ENCODE measurements around the gene NOTUM.

The NOTUM gene

DNA sequence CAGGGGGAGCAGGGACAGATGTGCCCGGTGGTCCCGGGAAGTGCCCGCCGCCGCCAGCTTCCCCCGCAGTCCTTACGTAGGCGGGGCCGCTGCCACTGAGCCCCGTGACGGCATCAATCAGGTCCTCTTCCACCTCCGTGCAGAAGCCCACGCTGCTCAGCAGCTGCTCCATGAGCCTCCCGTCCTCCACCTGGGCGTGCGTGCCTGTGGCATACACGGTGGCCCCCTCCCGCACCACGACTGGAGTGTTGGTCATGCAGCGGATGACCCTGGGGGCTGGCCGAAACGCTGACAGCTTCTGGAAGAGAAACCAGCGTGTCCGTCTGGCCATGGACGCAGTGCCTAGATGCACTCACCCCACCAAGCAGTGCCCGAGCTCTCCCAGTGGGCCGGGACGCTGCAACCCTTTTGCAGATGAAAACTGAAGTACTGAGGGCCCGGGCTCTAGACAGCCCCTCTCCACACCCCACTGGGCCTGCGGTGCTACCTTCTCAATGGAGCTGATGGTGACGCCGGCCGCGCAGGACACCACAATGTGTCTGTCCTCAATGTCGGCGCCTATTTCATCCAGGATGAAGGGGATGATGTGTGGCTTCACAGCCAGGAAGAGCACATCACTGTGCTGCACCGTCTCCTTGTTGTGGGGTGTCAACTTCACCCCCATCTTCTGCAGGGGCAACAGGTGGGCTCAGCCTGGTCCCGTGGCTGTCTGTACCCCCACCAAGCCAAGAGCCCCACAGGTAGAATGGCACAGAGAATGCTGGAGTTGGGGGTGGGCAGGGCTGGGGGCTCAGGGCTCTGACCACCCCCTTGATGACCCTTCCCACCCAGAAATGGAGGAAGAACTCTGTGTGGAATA lies 25.9 kb downstream of the NOTUM start:
- no peak for DNase-seq

DNA sequence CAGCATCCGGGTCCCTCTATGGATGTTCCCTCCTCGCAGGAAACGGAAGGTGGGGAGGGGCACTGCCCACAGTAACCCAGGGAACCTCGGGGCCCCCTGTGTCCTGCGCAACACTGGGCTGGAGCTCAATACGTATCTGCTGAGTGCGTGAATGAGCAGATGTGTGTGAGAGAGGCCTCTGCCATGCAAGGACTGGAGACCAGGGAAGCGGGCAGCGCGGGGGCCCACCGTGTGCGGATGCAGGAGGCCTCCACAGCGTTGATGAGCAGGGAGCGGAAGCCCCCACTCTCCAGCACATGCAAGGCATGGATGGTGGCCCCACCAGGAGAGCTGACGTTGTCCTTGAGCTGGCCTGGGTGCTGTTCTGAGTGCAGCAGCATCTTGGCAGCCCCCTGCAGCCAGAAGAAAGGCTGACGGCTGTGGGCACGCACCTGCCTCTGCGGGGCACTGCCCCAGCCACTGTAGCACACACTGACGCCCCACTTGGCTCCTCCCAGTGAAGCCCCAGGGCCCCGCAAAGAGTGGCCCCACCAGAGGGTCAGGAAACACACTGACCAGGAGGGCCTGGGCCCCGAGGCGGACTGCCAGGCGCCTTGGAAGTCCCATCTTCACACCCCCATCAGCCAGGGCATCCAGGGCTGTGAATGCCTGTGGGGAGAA lies 26.8 kb downstream of the NOTUM start:
- DNase-seq = no peak

DNA sequence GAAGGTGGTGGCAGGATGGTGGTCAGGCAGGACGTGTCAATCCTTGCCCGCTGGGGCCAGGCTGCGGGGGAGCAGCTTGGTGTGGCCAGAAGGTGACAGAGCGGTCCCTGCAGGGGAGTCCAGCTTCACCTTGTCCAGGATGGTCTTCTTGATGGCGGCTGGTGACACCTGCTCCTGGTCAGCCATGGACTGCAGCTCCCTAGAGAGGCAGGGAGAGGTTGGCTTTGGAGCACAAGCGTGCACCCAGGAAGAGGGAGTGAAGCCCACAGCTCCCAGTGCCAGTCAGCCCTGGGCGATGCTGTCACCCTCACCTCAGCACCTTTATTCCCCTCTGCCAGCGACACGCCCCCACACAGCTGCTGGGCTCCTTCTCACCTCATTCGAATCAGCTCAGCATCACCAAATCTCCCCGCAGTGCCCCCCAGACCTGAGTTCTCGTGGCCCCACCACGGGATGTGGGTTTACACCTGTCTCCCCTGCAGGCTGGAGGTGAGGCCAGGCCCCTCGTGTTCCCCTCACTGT lies 27.7 kb downstream of the NOTUM start:
- DNase-seq = no peak

DNA sequence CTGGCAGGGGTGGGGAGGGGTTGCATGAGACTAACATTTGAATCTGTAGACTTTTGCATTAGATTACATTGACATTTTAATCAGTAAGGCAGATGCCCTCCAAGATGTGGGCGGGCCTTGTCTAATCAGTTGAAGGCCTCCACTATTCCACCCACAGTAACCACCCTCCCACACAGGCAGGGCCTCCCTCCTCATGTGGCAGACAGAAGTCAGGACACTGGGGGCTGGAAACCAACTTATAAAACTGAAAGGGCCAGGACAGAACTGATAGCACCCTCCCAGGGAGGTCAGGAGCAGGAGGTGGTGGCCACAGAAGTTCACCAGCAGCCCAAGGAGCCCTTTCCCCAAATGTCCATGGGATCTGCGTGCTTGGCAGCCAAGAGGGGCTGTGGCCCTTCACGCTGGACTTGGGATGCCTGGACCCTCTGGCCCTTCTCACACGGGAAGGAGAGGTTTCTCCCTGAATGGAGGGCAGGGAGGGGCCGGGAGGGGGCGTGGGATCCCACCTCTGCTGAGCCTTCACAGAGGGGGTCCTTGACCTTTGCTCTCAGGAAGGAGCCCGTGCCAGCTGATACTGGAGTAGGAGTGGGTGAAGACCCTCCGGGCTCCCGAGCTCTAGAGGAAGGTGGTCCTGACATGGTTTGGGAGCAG lies 28.5 kb downstream of the NOTUM start:
- DNase-seq = no peak

DNA sequence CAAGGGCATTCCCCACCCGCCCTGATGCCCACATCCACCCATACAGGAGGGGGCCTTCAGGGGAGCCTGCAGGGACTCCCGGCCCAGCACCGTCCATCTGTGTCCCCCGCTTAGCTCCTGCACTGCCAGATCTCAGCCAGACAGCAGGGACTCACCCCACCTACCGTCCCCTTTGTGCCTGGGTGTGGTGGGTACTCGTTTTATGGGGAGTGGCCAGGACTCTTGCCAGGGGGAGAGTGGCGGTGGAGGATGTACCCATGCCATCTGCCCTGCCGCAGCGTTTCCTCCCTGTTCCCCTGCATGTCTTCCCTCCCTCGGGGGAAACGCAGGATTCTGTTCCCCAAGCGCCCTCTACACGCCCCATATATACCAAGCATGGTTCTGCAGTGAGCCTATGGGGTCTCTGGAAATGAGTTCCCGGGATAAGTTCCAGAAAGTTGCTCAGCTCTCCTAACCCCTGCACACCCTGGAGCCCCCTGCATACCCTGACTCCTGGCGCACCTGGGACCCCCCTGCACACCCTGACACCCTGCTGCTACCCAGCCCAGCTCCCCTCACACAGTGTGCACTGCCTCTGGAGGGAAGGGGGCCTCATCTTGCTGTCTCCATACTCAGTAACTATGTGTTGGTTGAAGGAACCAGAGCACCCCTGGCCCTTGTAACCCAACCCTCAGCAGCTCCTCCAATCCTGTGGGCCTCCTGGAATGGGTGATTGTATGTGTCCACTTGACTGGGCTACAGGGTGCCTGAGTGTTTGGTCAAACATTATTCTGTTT lies 29.2 kb downstream of the NOTUM start:
- peak; percentile 33 for DNase-seq

DNA sequence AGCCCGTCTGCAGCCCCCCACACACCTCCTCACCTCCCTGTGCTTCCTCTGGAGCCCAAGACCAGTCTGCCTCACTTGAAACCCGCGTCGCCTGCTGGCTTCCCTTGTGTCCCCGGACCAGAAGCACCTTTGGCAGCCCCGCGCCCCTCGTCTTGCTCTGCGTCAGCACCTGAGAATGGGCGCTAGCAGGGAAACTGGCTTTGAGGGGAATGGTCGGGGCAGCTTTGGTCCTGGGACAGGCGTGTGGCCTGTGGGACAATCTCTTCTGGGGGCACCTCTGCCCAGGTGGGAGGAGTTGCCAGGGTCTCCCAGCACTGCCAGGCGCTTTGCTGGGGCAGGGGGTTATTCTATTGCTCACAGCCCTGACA lies 29.8 kb downstream of the NOTUM start:
- no peak for DNase-seq

DNA sequence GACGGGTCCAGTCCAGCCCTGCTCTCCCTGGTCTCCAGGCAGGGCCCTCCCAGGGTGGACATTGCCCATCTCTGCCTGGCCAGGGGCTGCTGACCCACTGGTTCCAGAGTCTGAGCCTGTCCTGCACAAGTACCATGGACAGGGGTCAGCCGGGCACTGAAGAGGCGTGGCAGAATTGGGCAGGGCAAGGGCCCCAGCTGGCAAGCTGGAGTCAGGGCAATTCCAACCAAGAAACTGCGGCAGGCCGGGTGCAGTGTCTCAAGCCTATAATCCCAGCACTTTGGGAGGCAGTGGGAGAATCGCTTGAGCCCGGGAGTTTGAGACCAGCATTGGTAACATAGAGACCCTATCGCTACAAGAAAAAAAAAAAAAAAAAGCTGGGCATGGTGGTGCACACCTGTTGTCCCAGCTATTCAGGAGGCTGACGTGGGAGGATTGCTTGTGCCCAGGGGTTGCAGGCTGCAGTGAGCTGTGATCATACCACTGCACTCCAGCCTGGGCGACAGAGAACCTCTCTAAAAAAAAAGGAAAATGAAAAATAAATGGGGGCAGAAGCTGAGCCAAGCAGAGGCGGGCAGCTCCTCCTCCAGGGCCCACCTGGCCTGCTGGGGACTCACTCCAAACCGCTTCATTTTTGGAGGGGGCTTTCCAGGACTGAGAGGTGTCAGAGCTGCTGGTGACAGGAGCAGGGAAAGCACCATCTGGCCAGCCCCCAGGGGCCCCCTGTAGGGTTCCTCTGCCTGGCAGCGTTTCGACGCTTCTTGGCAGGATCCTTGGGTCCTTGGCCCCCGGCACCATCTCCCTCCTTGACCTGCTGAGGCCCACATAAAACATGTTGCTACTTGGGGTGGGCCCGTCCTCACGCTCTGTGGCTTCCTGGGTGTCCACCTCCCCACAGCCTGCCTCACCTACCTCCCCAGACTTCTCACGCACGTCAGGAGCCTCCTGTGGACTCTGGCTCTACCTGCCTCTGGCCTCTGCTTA lies 30.6 kb downstream of the NOTUM start:
- peak; percentile 56 for DNase-seq

DNA sequence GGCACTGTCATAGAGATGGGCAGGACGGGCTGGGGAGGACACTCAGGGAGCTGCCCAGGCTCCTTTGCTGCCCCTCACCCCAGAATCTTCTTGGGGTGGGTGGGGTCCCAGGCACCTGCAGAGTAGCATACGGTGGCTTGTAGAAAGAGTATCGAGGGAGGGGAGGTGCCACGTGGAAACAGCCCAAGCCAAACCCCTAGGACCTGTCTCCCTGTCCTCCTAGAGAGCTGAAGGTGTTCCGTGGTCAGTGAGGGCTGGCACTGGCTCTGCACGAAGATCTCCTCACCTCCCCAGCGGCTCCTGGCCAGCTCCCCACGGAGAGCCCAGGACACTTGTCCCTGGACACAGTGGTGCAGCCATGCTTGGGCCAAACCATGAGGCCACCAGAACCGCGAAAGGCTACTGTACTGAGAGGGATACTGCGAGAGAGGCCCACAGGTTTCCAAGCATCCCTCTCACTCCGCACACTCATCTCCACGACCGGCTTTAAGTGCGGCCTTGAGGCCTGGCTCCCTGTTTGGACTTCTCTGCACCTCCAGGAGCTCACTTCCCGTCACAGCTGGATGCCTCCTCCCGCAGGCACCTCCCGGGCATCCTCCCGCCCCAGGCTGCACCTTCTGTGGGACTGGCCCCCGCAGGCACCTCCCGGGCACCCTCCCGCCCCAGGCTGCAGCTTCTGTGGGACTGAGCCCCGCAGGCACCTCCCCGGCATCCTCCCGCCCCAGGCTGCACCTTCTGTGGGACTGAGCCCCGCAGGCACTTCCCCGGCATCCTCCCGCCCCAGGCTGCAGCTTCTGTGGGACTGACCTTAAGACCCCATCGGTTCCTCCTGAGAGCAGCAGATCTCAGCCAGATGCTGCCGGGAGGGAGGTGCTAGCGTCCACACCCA lies 31.5 kb downstream of the NOTUM start:
- no peak for DNase-seq

DNA sequence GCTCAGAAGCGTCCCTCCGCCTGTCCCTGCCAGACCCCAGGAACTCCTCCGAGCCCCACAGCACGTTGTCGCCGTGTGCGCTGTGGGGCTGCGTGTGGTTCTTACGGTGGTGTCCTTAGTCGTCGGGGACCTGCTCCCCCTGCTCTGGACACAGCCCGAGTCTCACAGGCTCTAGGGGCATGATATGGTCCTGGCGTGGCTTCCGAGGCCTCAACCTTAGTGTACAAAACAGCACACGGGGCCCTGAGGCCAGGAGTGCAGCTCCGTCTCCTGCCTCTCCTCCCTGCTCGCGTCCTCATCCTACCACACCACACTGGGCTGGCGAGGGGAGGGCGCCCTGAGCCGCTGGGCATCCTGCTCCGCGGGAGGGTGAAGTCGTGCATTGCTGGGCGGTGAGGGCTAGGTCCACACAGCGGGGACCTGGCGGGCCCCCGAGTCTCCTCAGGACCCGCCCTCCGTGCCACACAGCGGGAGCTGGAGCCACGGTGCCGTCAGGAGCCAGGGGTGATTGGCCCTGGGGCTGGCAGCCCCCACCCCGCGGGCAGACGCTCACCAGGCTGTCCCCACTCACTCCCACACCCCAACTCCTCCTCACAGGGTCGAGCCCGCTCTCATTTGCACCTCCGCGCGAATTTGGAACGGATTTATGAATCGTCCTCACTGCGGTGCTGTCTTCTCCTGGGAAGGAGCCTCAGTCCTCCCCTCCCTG lies 32.3 kb downstream of the NOTUM start:
- no peak for DNase-seq

DNA sequence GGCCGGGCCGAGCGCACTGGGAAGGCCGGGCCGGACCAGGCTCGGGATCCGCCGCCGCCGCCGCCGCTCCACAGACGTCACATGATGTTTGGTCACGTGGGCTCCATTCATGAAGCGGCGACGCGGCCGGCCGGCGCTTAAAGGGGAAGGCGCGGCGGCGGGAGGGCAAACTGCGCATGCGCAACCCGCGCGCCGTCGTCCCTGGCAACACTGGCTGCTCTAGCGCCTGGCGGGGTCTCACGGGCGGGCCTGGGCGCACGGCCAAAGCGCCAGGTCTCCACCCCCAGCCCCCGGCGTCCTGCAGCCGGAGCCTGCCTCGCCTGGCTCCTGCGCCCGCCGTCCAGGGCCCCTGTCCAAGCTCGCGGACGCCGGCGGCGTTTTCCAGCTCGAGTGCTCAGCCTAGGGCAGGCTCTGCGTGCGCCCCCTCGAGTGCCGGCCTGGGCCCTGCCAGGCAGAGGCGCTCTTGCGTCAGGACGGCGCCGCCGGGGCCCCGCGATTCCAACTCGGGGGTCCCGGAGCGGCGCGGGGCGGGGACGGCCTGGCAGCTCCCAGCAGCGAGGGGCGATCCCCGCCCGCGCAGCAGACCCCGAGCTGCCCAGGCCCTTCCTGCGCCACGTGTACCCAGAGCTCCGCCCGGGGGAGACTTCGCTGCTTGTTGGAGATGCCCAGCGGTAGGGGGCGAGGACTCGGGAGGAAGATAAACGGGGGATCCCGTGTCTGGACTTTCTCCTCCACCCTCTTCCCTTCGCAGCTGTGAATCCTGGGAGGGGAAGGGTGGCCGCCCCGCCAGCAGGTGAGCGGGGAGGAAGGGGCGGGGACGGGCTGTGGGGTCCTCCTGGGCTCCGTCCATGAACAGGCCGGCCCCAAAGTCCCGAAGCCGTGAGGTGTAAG lies 33.1 kb downstream of the NOTUM start, which contains the start of gene MAFG:
Gene MAFG, minus strand, starts transcription at position 83 of the 891 bp plus-strand sequence. CDS start 4,550 bp downstream, outside the sequence.
- DNase-seq = peak; percentile 93

DNA sequence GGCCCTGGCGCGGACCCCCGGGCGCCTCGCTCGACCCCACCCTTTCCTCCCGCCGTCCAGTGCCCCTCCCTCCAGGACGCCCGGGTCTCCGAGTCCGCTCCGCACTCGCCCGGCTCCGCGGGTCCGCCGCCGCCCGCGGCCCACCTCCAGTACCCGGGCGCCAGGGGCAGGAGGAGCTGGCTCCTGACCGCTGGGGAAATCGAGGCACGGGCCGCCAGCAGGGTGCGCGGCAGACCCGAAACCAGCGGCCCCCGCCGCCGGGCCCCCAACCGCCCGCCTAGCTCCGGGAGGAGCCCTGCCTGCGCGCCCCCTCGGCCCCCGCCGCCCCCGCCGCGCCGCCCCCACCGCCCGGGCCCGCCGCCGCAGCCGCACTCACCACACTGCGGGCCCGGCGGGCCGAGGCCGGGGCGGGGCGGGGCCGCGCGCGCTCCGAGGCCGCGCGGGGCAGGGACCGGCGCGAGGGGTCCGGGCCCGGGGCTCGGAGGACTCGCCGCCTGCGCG lies 33.8 kb downstream of the NOTUM start:
- DNase-seq = no peak

DNA sequence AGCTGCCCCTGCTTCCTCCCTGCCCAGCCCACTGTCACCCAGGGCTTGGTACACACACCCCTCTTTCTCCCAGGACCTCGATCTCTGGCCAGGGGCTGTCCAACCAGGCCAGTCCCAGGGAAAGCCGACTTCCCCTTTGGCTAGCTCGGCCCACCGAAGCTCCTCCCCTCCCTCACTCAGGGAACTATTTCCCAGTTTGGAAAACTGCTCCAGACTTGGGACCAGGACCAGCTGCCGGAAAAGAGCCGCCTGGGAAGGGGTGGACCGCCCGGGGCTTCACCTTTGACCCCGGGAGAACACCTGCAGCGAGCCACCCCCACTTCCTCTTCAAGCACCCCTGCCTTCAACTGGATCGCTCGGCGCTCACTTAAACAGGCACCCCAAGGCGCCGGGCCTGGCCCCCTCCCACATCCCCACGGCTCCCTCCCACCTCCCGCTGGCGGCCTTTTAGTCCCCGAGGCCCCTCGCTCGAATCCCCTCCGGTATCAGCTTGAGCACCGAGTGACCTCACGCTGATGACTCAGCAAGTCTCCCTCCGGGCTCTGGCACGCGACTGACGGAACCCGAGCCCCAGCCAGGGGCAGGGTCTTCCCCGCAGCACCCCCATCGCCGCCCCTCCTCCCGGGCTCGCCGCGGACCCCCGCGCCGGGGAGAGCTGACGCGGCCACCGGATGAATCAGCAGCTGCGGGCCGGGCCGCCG lies 34.4 kb downstream of the NOTUM start:
- DNase-seq = no peak

DNA sequence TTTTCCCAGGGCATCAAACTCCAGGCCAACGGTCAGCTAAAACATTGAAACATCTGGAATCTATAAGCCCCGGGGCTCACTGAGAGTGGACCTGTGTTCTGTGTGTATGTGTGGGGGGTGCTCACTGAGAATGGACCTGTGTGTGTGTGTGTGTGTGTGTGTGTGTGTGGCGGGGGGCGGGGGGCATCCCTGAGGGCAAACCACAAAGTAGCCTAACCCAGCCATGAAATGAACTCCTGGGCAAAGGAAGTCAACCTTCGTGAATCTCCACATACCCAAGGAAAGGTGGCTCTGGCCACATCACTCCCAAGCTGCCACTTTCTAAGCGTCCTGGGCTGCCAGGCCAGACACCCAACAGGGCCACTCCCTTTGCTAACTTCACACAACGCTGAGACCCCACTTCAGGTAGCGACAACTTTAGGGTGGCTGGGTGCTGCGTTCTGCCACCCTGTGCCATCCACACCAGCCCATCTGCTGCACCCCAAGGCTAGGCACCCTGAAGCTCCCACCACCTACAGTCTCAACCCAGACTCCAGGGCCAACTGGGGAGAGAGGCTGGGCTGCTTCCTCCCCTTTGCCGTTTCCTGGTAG lies 35.0 kb downstream of the NOTUM start:
- DNase-seq = no peak

DNA sequence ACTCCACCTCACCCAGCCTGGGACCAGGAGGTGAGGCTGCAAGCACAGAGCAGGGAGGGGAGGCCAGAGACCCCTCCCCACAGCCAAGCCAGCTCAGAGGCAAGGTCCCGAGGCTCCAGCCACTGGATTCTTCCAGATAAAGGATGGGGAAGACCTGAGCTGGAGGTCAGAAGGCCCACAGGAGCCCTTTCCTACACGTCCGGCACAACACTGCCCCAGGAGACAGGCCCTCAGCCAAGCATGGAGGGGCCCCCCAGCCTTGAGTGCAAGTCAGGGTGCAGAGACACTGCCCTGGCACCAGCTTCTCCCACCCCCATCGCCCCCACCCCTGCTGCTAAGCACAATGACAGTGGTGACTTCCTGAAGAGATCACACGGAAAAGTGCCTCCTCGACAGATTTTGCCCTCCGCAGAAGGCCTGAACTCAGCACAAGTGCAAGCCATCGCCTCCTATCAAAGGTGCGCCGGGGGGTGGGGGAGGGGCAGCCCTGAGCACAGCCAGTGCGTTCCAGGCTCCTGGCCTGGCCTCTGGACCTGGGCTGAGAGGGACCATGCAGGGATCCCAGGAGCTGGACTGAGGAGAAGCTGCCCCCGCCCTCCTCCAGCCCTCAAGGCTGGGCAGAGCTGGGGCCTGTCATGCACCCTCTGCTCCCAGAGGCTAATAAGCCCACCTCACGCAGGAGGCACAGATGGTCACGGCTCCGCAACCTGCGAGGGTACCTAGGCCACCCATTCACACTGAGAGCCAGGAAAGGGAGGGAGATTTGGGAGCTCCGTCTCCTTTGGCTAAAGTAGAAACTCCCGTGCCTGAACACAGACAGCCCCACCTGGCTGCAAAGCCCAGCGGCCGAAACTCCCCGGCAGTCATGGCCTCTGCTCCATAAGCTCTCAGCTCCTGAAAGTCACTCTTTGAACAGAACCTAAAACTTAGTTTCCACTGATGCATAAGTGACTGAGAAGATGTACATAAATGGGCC lies 36.1 kb downstream of the NOTUM start:
- DNase-seq = no peak

DNA sequence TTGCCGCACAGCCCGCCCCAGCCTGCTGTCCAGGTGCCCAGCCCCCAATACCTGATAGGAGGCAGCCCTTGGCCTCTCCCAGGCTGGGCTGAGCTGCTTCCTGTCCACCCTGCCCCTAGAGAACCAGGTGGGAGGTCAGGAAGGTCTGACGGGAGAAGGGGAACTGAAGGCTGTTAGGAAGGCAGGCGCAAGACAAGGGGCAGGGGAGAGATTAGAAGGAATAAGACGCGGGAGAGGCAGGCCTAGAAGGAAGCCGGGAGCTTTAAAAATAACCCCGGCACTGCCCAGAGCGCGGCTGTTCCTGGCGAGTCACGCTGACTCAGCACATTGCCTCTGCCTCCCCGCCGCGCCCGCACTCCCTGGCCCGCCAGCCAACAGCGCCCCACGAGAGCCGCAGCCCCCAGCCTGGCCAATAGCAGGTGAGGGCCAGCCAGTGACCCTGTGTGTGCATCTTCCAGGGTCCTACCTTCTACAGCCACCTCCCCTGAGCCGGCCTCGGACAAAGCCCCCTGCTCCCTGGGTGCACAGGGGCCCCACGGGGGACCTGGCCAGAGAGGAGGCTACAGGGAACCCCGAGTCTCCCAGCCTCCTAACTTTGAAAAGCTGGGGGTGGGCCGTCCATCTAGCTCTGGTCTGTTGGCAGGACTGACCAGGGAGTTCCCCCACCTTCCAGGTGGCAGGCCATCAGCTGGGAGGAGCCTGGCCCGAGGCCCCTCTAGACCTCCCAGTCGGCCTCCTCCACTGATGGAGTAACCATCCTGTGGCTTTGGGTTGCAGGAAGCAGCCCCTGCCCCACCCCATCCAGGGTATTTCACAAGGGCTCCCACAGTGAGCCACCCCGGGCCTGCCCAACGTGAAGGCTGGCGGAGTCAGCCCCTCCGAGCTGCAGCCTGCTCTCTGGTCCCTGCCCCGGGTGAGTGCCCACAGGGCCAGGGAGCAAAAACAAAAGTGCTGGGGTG lies 37.4 kb downstream of the NOTUM start:
- DNase-seq = no peak

All from NCI-H446 treated with DMSO at 0.1 percent for 48 hours (cell line).